Activated CD8-positive, alpha-beta T cell treated with anti-CD3 and anti-CD28 coated beads for 36 hours (primary cell): Measurements from ENCODE around the gene PRKCQ. TPM values are rescaled to one million over a fixed set of nuclear protein-coding genes. Genes with fewer than 3 reads are reported as not detected.
A peak's percentile ranks its signal among the peaks of the same experiment; 100 is the strongest.

Source experiments
- ATAC-seq: fragments of 200-7000 bp; cut with Tn5 transposase; one replicate; pipeline ENCODE4 v1.10.0; 2021; ENCODE audit warnings: mild to moderate bottlenecking, moderate library complexity
- CTCF ChIA-PET: fragments of 350-600 bp; sonication (Branson Sonifier 250); formaldehyde crosslinking; loops from one replicate; lab custom pipeline; 2021; ENCODE audit warnings: antibody characterized with exemption; lab: Charles Lee
- POLR2A ChIA-PET: fragments of 350-600 bp; sonication (Branson Sonifier 250); formaldehyde crosslinking; loops from one replicate; lab custom pipeline; 2021; ENCODE audit warnings: antibody characterized with exemption; lab: Charles Lee
- DNase-seq: peaks from one replicate; pipeline ENCODE4 v3.0.0-alpha.2; 2020
- H3K27ac Mint-ChIP-seq: one replicate; pipeline ENCODE4 v1.8.0; 2021; ENCODE audit warnings: mild to moderate bottlenecking, mixed read lengths
- H3K27me3 Mint-ChIP-seq: one replicate; pipeline ENCODE4 v1.8.0; 2021; ENCODE audit warnings: mixed read lengths
- H3K36me3 Mint-ChIP-seq: one replicate; pipeline ENCODE4 v1.8.0; 2021; ENCODE audit warnings: low read depth, mixed read lengths
- H3K4me1 Mint-ChIP-seq: one replicate; pipeline ENCODE4 v1.8.0; 2021; ENCODE audit warnings: low read depth, mixed read lengths
- H3K4me3 Mint-ChIP-seq: one replicate; pipeline ENCODE4 v1.8.0; 2021; ENCODE audit warnings: mild to moderate bottlenecking, moderate library complexity, mixed read lengths
- H3K9me3 Mint-ChIP-seq: one replicate; pipeline ENCODE4 v1.8.0; 2021; ENCODE audit warnings: mixed read lengths
- intact Hi-C: fragments of 100-400 bp; cut with micrococcal nuclease; formaldehyde crosslinking; loops from one replicate; pipeline ENCODE4 v1.10.0; 2022
- total RNA-seq, 2 experiments: library from RNA; stranded (reverse); gene quantifications; one replicate each; pipeline ENCODE4 v1.2.3, GENCODE V29; 2021
- TF ChIP-seq, protein P1 (sequence below): fragments of 200-600 bp; IDR thresholded peaks from one replicate; pipeline ENCODE4 v1.8.0; 2022; ENCODE audit warnings: antibody characterized with exemption, mild to moderate bottlenecking

PRKCQ gene
- total RNA-seq, 2 experiments from 2014 or later = 46.3 to 47.1 TPM

- no peak for ATAC-seq
- H3K4me3 Mint-ChIP-seq = no peak overlapping the region
- POLR2A ChIA-PET = interaction anchor here (1.2 kb wide), 2 partner anchors 15 to 135 kb away, joined by 3 read pairs; no protein-coding TSS in a partner anchor
- intact Hi-C loops = no loop called here
- TF ChIP-seq, protein P1, sequence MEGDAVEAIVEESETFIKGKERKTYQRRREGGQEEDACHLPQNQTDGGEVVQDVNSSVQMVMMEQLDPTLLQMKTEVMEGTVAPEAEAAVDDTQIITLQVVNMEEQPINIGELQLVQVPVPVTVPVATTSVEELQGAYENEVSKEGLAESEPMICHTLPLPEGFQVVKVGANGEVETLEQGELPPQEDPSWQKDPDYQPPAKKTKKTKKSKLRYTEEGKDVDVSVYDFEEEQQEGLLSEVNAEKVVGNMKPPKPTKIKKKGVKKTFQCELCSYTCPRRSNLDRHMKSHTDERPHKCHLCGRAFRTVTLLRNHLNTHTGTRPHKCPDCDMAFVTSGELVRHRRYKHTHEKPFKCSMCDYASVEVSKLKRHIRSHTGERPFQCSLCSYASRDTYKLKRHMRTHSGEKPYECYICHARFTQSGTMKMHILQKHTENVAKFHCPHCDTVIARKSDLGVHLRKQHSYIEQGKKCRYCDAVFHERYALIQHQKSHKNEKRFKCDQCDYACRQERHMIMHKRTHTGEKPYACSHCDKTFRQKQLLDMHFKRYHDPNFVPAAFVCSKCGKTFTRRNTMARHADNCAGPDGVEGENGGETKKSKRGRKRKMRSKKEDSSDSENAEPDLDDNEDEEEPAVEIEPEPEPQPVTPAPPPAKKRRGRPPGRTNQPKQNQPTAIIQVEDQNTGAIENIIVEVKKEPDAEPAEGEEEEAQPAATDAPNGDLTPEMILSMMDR = no peak
- peaks cover 75% of the 10 kb centered on the region for H3K4me1 Mint-ChIP-seq
- peaks cover 68% of the 10 kb centered on the region for H3K36me3 Mint-ChIP-seq
- H3K27ac Mint-ChIP-seq = peak overlapping the region; percentile 77
- DNase-seq = no peak
- H3K9me3 Mint-ChIP-seq = peaks cover 36% of the 10 kb centered on the region
- CTCF ChIA-PET = interaction anchor here (0.9 to 1.5 kb wide), 6 partner anchors 8 to 137 kb away, joined by 3 to 4 read pairs (median 3); no protein-coding TSS in a partner anchor
- no peaks in the 10 kb centered on the region for H3K27me3 Mint-ChIP-seq
These were observed 30.6 kb upstream of the PRKCQ start for GRCh38 chr10:6610647-6611046.

DNA sequence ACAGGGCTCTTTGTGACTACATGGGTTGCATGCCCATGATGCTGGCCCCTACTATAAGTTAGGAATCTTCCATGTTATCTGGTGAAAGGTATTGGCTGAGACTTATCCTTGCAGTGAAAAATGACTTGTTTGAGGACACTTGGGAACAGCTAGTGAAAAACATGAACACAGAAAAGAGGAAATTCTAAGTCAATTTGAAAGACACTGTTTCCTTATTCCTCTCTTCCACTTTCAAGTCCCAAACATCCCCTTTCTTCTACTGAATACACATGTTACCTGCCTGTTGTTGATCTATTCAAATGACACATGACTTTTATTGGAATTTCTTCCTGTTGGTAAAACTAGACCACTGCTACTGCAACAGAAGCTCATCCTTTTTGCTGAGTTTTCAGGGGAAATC is 29.5 kb upstream of the PRKCQ start:
- TF ChIP-seq, protein P1 = no peak
- Mint-ChIP-seq H3K9me3 (peaks cover 29% of the 10 kb centered on the region), H3K4me1 (peaks cover 75% of the 10 kb centered on the region), H3K36me3 (peaks cover 65% of the 10 kb centered on the region), H3K27ac (peak overlapping the region; percentile 55), H3K27me3 (no peaks in the 10 kb centered on the region), H3K4me3 (no peak overlapping the region)
- DNase-seq = no peak
- no peak for ATAC-seq
- CTCF ChIA-PET = interaction anchor here (1.3 kb wide), 1 partner anchor 36 kb away, joined by 3 read pairs; no protein-coding TSS in a partner anchor
- POLR2A ChIA-PET = no interaction called here
- intact Hi-C loops = no loop called here

- Mint-ChIP-seq H3K4me1 (peaks cover 71% of the 10 kb centered on the region), H3K27ac (peak overlapping the region; percentile 92), H3K36me3 (peaks cover 53% of the 10 kb centered on the region), H3K4me3 (no peak overlapping the region), H3K27me3 (no peaks in the 10 kb centered on the region), H3K9me3 (peaks cover 14% of the 10 kb centered on the region)
- DNase-seq (no peak), ATAC-seq (no peak)
- POLR2A ChIA-PET = interaction anchor here (0.6 to 1.3 kb wide), 10 partner anchors 11 to 45 kb away, joined by 3 to 5 read pairs (median 3); no protein-coding TSS in a partner anchor
- TF ChIP-seq, protein P1 = no peak
- intact Hi-C loops = no loop called here
- CTCF ChIA-PET = interaction anchor here (1.0 to 1.8 kb wide), 9 partner anchors 9 to 77 kb away, joined by 3 to 8 read pairs (median 5); no protein-coding TSS in a partner anchor
These were observed 27.7 kb upstream of the PRKCQ start for GRCh38 chr10:6607778-6608177.

DNA sequence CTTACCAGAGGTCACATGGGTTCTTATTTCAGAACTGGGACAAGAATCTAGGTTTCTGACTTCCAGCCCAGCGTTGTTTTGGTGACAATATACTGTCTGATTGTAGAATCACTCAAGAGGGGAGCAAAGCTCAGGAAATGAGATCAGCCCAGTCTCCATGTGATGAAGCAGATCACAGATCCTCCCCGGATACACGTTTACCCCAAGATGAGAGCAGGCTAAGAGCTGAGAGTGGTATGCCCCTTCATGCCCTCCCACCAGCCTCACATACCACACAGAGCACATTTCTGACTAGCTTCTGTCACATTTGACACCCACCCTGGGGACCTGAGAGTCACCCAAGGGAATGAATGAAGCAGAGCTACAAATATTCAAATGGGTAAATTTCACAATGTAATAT is 27.1 kb upstream of the PRKCQ start:
- peaks cover 10% of the 10 kb centered on the region for H3K9me3 Mint-ChIP-seq
- peak overlapping the region; percentile 92 for H3K27ac Mint-ChIP-seq
- no peaks in the 10 kb centered on the region for H3K27me3 Mint-ChIP-seq
- DNase-seq (peak; percentile 73), ATAC-seq (peak; percentile 97)
- H3K4me3 Mint-ChIP-seq = peak overlapping the region; percentile 66
- ChIA-PET CTCF (interaction anchor here (0.7 to 1.8 kb wide), 10 partner anchors 8 to 76 kb away, joined by 3 to 8 read pairs (median 4); no protein-coding TSS in a partner anchor), POLR2A (interaction anchor here (0.7 to 1.3 kb wide), 6 partner anchors 11 to 39 kb away, joined by 3 to 5 read pairs (median 4); no protein-coding TSS in a partner anchor)
- peaks cover 50% of the 10 kb centered on the region for H3K36me3 Mint-ChIP-seq
- H3K4me1 Mint-ChIP-seq = peaks cover 70% of the 10 kb centered on the region
- TF ChIP-seq, protein P1 = no peak
- intact Hi-C loops = no loop called here
